Sigmoid colon (tissue), 7 donors: ENCODE results near the gene TMEM135. TPM values are rescaled to one million over a fixed set of nuclear protein-coding genes. Genes with fewer than 3 reads are reported as not detected.

Experiments used
- DNase-seq: peaks from one replicate; pipeline ENCODE4 v3.0.0-alpha.2; 2019
- H3K27ac ChIP-seq, 4 donors: fragments of 200-600 bp; sonication (generic); one replicate each; pipeline ENCODE4 v1.5.1; 2016 to 2019; ENCODE audit warnings: mild to moderate bottlenecking in 1 of 4
- H3K27me3 ChIP-seq, 3 donors: fragments of 200-600 bp; sonication (generic); one replicate each; pipeline ENCODE4 v1.5.1; 2019; ENCODE audit warnings: mild to moderate bottlenecking in 1 of 3
- H3K36me3 ChIP-seq, 4 donors: fragments of 200-600 bp; sonication (generic); one replicate each; pipeline ENCODE4 v1.5.1; 2016 to 2019
- H3K4me1 ChIP-seq, 4 donors: fragments of 200-600 bp; sonication (generic); one replicate each; pipeline ENCODE4 v1.5.1; 2017 to 2019
- H3K4me3 ChIP-seq, 4 donors: fragments of 200-600 bp; sonication (generic); one replicate each; pipeline ENCODE4 v1.5.1; 2017 to 2019; ENCODE audit warnings: mild to moderate bottlenecking in 2 of 4, moderate library complexity in 1 of 4
- H3K9me3 ChIP-seq, 4 donors: fragments of 200-600 bp in 3 of 4; sonication (generic) in 3 of 4; one replicate each; pipeline versions ENCODE4 v1.5.1 to v1.6.1; 2013 to 2019
- EP300 ChIP-seq, 4 donors: sonication (generic); formaldehyde crosslinking; IDR thresholded peaks; one replicate each; pipeline ENCODE4 v1.6.1; 2017; ENCODE audit warnings: antibody characterized with exemption in 4 of 4
- POLR2A ChIP-seq, 2 donors: fragments of 450-650 bp; IDR thresholded peaks; one replicate each; pipeline ENCODE4 v1.6.1; 2016; ENCODE audit warnings: antibody characterized with exemption in 2 of 2, mild to moderate bottlenecking in 2 of 2, moderate library complexity in 2 of 2
- POLR2AphosphoS5 ChIP-seq, 4 donors: sonication (generic); formaldehyde crosslinking; IDR thresholded peaks; one replicate each; pipeline ENCODE4 v1.6.1; 2017; ENCODE audit warnings: antibody characterized with exemption in 4 of 4
- WGBS, 2 donors: extraction: QIAGEN DNeasy Blood & Tissue Kit; methylation state at CpG; one replicate each; pipeline ENCODE4 v1.1.7; 2013; 5-methylcytosine and 5-hydroxymethylcytosine counted together
- intact Hi-C: fragments of 100-400 bp; cut with DNase I; formaldehyde crosslinking; loops from one replicate; pipeline ENCODE4 v1.15.1; 2023
- polyA plus RNA-seq, 3 donors: library from polyadenylated mRNA; stranded (reverse); fragments of 200-250 nt; gene quantifications; one replicate each; pipeline ENCODE4 v1.2.3, GENCODE V29; 2013
- total RNA-seq, 4 donors: library from RNA; depleted of rRNA; stranded (reverse); fragments of >200 nt; gene quantifications; one replicate each; pipeline ENCODE4 v1.1.0, GENCODE V29; 2016
- TF ChIP-seq, protein P1 (sequence below), 4 experiments: fragments of 450-650 bp in 3 of 4; fragments of 200-600 bp in 1 of 4; IDR thresholded peaks; one replicate each; pipeline ENCODE4 v1.5.1; 2016 to 2019; ENCODE audit warnings: antibody characterized with exemption in 4 of 4, mild to moderate bottlenecking in 3 of 4, moderate library complexity in 2 of 4
- donor health status: healthy with polysubstance abuse.
- donor health status: Bipolar disorder and iron deficiency.
- donor health status: healthy.

The TMEM135 gene
- total and polyA plus RNA-seq, 7 donors, result 4.8 to 36.2 (median 20.0) TPM

DNA sequence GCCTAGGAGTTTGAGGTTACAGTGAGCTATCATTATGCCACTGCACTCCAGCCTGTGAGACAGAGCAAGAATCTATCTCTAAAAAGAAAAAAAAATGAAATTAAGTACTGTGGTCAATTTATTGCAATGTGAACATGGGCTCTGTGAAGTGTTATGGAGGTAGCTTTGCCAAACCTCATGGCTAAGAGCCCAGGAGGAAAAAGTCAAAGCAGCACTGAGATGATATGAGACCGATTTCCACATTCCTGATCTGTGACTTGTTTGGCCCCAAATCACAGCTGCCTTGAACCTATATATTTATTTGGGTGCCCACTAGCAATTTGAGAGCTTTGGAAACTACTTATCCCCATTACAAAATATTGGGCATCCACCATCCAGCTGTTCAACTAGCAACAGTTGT is 29.8 kb upstream of the TMEM135 start:
- Histone ChIP-seq H3K4me1 (peaks cover 0 to 3% (median 0%) of the 10 kb centered on the region in 4 donors), H3K4me3 (no peak overlapping the region), H3K27me3 (no peaks in the 10 kb centered on the region), H3K9me3 (no peaks in the 10 kb centered on the region), H3K27ac (no peak overlapping the region), H3K36me3 (no peaks in the 10 kb centered on the region)
- DNase-seq, result no peak
- intact Hi-C loops, result no loop called here
- 86 to 88% methylated on average over 1 of the region's 1 CpG for WGBS, 2 donors
- no peak for TF ChIP-seq POLR2A (IDR thresholded peaks at IDR 0.05)
- TF ChIP-seq EP300 (IDR thresholded peaks at IDR 0.05), result no peak
- TF ChIP-seq POLR2AphosphoS5 (IDR thresholded peaks at IDR 0.05), result no peak
- TF ChIP-seq, protein P1, sequence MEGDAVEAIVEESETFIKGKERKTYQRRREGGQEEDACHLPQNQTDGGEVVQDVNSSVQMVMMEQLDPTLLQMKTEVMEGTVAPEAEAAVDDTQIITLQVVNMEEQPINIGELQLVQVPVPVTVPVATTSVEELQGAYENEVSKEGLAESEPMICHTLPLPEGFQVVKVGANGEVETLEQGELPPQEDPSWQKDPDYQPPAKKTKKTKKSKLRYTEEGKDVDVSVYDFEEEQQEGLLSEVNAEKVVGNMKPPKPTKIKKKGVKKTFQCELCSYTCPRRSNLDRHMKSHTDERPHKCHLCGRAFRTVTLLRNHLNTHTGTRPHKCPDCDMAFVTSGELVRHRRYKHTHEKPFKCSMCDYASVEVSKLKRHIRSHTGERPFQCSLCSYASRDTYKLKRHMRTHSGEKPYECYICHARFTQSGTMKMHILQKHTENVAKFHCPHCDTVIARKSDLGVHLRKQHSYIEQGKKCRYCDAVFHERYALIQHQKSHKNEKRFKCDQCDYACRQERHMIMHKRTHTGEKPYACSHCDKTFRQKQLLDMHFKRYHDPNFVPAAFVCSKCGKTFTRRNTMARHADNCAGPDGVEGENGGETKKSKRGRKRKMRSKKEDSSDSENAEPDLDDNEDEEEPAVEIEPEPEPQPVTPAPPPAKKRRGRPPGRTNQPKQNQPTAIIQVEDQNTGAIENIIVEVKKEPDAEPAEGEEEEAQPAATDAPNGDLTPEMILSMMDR (IDR thresholded peaks at IDR 0.05), result no peak

DNA sequence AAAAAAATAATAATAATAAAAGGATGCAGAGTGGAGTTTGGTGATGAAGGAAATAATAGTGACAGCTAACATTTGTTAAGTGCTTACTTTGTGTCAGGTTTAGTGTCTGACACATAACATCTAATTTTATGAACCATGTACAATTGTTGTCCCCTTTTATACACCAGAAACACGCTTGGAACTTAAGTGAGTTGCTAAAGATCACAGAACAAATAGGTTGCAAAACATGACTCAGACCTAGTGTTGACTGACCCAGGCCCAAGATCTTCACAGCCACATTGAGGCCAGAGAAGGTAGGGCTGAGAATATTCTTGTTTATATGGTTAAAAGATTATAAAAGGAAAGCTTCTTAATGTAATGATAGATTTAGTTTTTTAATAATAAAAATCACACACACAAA is 25.6 kb upstream of the TMEM135 start:
- H3K4me3 ChIP-seq, result no peak overlapping the region
- DNase-seq, result no peak
- peaks cover 0 to 15% (median 6%) of the 10 kb centered on the region in 4 donors for H3K4me1 ChIP-seq
- intact Hi-C loops, result loop anchor here (2.0 kb wide), 1 partner anchor 55 kb away; no protein-coding TSS in a partner anchor
- TF ChIP-seq POLR2AphosphoS5 (IDR thresholded peaks at IDR 0.05), result no peak
- TF ChIP-seq, protein P1 (IDR thresholded peaks at IDR 0.05), result no peak
- no peak for TF ChIP-seq POLR2A (IDR thresholded peaks at IDR 0.05)
- no peak for TF ChIP-seq EP300 (IDR thresholded peaks at IDR 0.05)
- H3K27me3 ChIP-seq, result no peaks in the 10 kb centered on the region
- 71 to 81% methylated on average over 1 of the region's 1 CpG for WGBS, 2 donors
- H3K9me3 ChIP-seq, result no peaks in the 10 kb centered on the region
- no peak overlapping the region for H3K27ac ChIP-seq
- H3K36me3 ChIP-seq, result no peaks in the 10 kb centered on the region

GRCh38 chr11:87012673-87013072 is 25.1 kb upstream of the TMEM135 start:
- no peak overlapping the region for H3K4me3 ChIP-seq
- no peak overlapping the region for H3K27ac ChIP-seq
- 41 to 48% methylated on average over 1 of the region's 1 CpG for WGBS, 2 donors
- no peaks in the 10 kb centered on the region for H3K27me3 ChIP-seq
- TF ChIP-seq EP300 (IDR thresholded peaks at IDR 0.05) (no peak), POLR2A (IDR thresholded peaks at IDR 0.05) (no peak)
- intact Hi-C loops, result loop anchor here (2.0 kb wide), 1 partner anchor 54 kb away; no protein-coding TSS in a partner anchor
- no peak for DNase-seq
- H3K4me1 ChIP-seq, result peaks cover 0 to 15% (median 6%) of the 10 kb centered on the region in 4 donors
- H3K9me3 ChIP-seq, result no peaks in the 10 kb centered on the region
- H3K36me3 ChIP-seq, result no peaks in the 10 kb centered on the region

- intact Hi-C loops, result loop anchor here (2.0 kb wide), 1 partner anchor 53 kb away; no protein-coding TSS in a partner anchor
- no peak overlapping the region for H3K27ac ChIP-seq
Observed at GRCh38 chr11:87013912-87014825, 23.6 kb upstream of the TMEM135 start.

GRCh38 chr11:87015645-87016044 is 22.1 kb upstream of the TMEM135 start:
- WGBS, 2 donors, result 89 to 96% methylated on average over 10 of the region's 10 CpGs
- H3K27ac ChIP-seq, result no peak overlapping the region
- no peak for DNase-seq
- H3K9me3 ChIP-seq, result no peaks in the 10 kb centered on the region
- intact Hi-C loops, result no loop called here
- no peaks in the 10 kb centered on the region for H3K27me3 ChIP-seq
- H3K4me1 ChIP-seq, result peaks cover 0 to 15% (median 4%) of the 10 kb centered on the region in 4 donors
- H3K36me3 ChIP-seq, result no peaks in the 10 kb centered on the region
- no peak overlapping the region for H3K4me3 ChIP-seq
- TF ChIP-seq, protein P1 (IDR thresholded peaks at IDR 0.05), result no peak
- TF ChIP-seq POLR2AphosphoS5 (IDR thresholded peaks at IDR 0.05), result no peak

More at GRCh38 chr11:87013912-87014825, 23.6 kb upstream of the TMEM135 start:
- H3K27me3 ChIP-seq, result no peaks in the 10 kb centered on the region
- H3K4me3 ChIP-seq, result no peak overlapping the region
- H3K36me3 ChIP-seq, result no peaks in the 10 kb centered on the region
- no peaks in the 10 kb centered on the region for H3K9me3 ChIP-seq
- TF ChIP-seq POLR2AphosphoS5 (IDR thresholded peaks at IDR 0.05) (no peak), EP300 (IDR thresholded peaks at IDR 0.05) (no peak), POLR2A (IDR thresholded peaks at IDR 0.05) (no peak)
- TF ChIP-seq, protein P1 (IDR thresholded peaks at IDR 0.05), result no peak
- no peak for DNase-seq
- WGBS, 2 donors, result 61 to 72% methylated on average over 5 of the region's 5 CpGs
- peaks cover 0 to 15% (median 4%) of the 10 kb centered on the region in 4 donors for H3K4me1 ChIP-seq
